Spinal cord (tissue), 10 donors: ENCODE results near the gene SHISAL1. TPM values are rescaled to one million over a fixed set of nuclear protein-coding genes. Genes with fewer than 3 reads are reported as not detected.

Experiments
- DNase-seq, 6 donors: peaks; one replicate each; pipeline versions ENCODE4 v3.0.0 to v3.0.0-alpha.2; 2013 to 2015; ENCODE audit warnings: low spot score in 6 of 6, low read depth in 4 of 6
- H3K27ac ChIP-seq: one replicate; pipeline ENCODE4 v1.5.1; 2013; ENCODE audit warnings: low read depth, low read length, control low read depth
- H3K27me3 ChIP-seq: one replicate; pipeline ENCODE4 v1.6.1; 2013; ENCODE audit warnings: low read length; ENCODE audit not compliant: control insufficient read depth, insufficient read depth
- H3K36me3 ChIP-seq: one replicate; pipeline ENCODE4 v1.6.1; 2013; ENCODE audit warnings: low read length; ENCODE audit not compliant: control insufficient read depth, insufficient read depth
- H3K4me1 ChIP-seq: one replicate; pipeline ENCODE4 v1.6.1; 2013; ENCODE audit warnings: low read length; ENCODE audit not compliant: control insufficient read depth, insufficient read depth
- H3K4me3 ChIP-seq: one replicate; pipeline ENCODE4 v1.5.1; 2013; ENCODE audit warnings: low read depth, low read length, control low read depth
- H3K9me3 ChIP-seq: one replicate; pipeline ENCODE4 v1.6.1; 2013; ENCODE audit warnings: low read length; ENCODE audit not compliant: control insufficient read depth, insufficient read depth
- WGBS: methylation state at CpG from one replicate; pipeline ENCODE4 v1.1.5; 2013; ENCODE audit warnings: missing lambda C conversion rate; ENCODE audit not compliant: insufficient coverage; 5-methylcytosine and 5-hydroxymethylcytosine counted together
- polyA plus RNA-seq, 2 donors: library from polyadenylated mRNA; unstranded; fragments of 120-200 nt; gene quantifications; one replicate each; pipeline ENCODE4 v1.2.1, GENCODE V29; 2013; ENCODE audit not compliant: insufficient read length in 2 of 2
- total RNA-seq, 2 donors: library from RNA; depleted of rRNA in 1 of 2; stranded (reverse); fragments of 120-200 nt in 1 of 2; fragments of >200 nt in 1 of 2; gene quantifications; one replicate each; pipeline versions ENCODE4 v1.2.3 to v1.2.4, GENCODE V29; 2013 to 2014
- donor health status: healthy.

Gene SHISAL1
- total and polyA plus RNA-seq, 4 donors = 8.2 to 17.0 (median 13.7) TPM

GRCh38 chr22:44210722-44211121 lies 102.0 kb downstream of the SHISAL1 start:
- peaks cover 2% of the 10 kb centered on the region for H3K36me3 ChIP-seq
- no peaks in the 10 kb centered on the region for H3K4me1 ChIP-seq
- no peak for DNase-seq
- no peak overlapping the region for H3K4me3 ChIP-seq
- H3K27me3 ChIP-seq = no peaks in the 10 kb centered on the region
- WGBS = 95% methylated on average over 2 of the region's 4 CpGs
- no peak overlapping the region for H3K27ac ChIP-seq
- H3K9me3 ChIP-seq = no peaks in the 10 kb centered on the region

- no peak for DNase-seq
- WGBS = 94% methylated on average over 2 of the region's 3 CpGs
These were observed 103.4 kb downstream of the SHISAL1 start for GRCh38 chr22:44209343-44209742.

GRCh38 chr22:44207981-44208317 lies 104.8 kb downstream of the SHISAL1 start:
- 93% methylated on average over 1 of the region's 4 CpGs for WGBS
- no peaks in the 10 kb centered on the region for H3K27me3 ChIP-seq
- DNase-seq = no peak

More at GRCh38 chr22:44209343-44209742, 103.4 kb downstream of the SHISAL1 start:
- no peak overlapping the region for H3K4me3 ChIP-seq
- H3K36me3 ChIP-seq = peaks cover 3% of the 10 kb centered on the region
- H3K27ac ChIP-seq = no peak overlapping the region
- H3K9me3 ChIP-seq = no peaks in the 10 kb centered on the region
- H3K4me1 ChIP-seq = no peaks in the 10 kb centered on the region
- H3K27me3 ChIP-seq = no peaks in the 10 kb centered on the region

GRCh38 chr22:44207173-44207980 lies 105.4 kb downstream of the SHISAL1 start:
- H3K4me1 ChIP-seq = no peaks in the 10 kb centered on the region
- no peak overlapping the region for H3K27ac ChIP-seq
- peaks cover 3% of the 10 kb centered on the region for H3K36me3 ChIP-seq
- H3K4me3 ChIP-seq = no peak overlapping the region
- H3K27me3 ChIP-seq = no peaks in the 10 kb centered on the region
- H3K9me3 ChIP-seq = no peaks in the 10 kb centered on the region
- WGBS = 71% methylated on average over 9 of the region's 16 CpGs
- no peak for DNase-seq

More at GRCh38 chr22:44207981-44208317, 104.8 kb downstream of the SHISAL1 start:
- Histone ChIP-seq H3K4me1 (no peaks in the 10 kb centered on the region), H3K9me3 (no peaks in the 10 kb centered on the region), H3K27ac (no peak overlapping the region), H3K4me3 (no peak overlapping the region), H3K36me3 (peaks cover 3% of the 10 kb centered on the region)

- Histone ChIP-seq H3K4me3 (no peak overlapping the region), H3K27ac (no peak overlapping the region), H3K36me3 (peaks cover 3% of the 10 kb centered on the region), H3K4me1 (peaks cover 5% of the 10 kb centered on the region), H3K9me3 (no peaks in the 10 kb centered on the region), H3K27me3 (no peaks in the 10 kb centered on the region)
- no peak for DNase-seq
- WGBS = 66% methylated on average over 8 of the region's 8 CpGs
These were observed 106.1 kb downstream of the SHISAL1 start for GRCh38 chr22:44206696-44207095.

- Histone ChIP-seq H3K27me3 (no peaks in the 10 kb centered on the region), H3K9me3 (no peaks in the 10 kb centered on the region), H3K36me3 (peaks cover 3% of the 10 kb centered on the region), H3K4me1 (peaks cover 9% of the 10 kb centered on the region), H3K27ac (no peak overlapping the region), H3K4me3 (no peak overlapping the region)
- 74% methylated on average over 4 of the region's 9 CpGs for WGBS
- no peak for DNase-seq
These were observed 106.5 kb downstream of the SHISAL1 start for GRCh38 chr22:44206330-44206645.

- H3K27ac ChIP-seq = no peak overlapping the region
- no peaks in the 10 kb centered on the region for H3K27me3 ChIP-seq
- DNase-seq = no peak
- H3K9me3 ChIP-seq = no peaks in the 10 kb centered on the region
- H3K36me3 ChIP-seq = peaks cover 3% of the 10 kb centered on the region
- WGBS = 94% methylated on average over 16 of the region's 16 CpGs
- H3K4me3 ChIP-seq = no peak overlapping the region
- H3K4me1 ChIP-seq = peaks cover 15% of the 10 kb centered on the region
These were observed 107.0 kb downstream of the SHISAL1 start for GRCh38 chr22:44205516-44206329.

GRCh38 chr22:44204739-44205515 lies 107.8 kb downstream of the SHISAL1 start:
- H3K27ac ChIP-seq = no peak overlapping the region
- H3K9me3 ChIP-seq = no peaks in the 10 kb centered on the region
- WGBS = 92% methylated on average over 11 of the region's 16 CpGs
- H3K4me1 ChIP-seq = peaks cover 21% of the 10 kb centered on the region
- DNase-seq = no peak
- peaks cover 3% of the 10 kb centered on the region for H3K36me3 ChIP-seq
- H3K27me3 ChIP-seq = no peaks in the 10 kb centered on the region
- no peak overlapping the region for H3K4me3 ChIP-seq

GRCh38 chr22:44203203-44203602 lies 109.5 kb downstream of the SHISAL1 start:
- no peaks in the 10 kb centered on the region for H3K27me3 ChIP-seq

More at GRCh38 chr22:44203203-44203602, 109.5 kb downstream of the SHISAL1 start:
- H3K27ac ChIP-seq = no peak overlapping the region
- peaks cover 21% of the 10 kb centered on the region for H3K4me1 ChIP-seq
- WGBS = 94% methylated on average over 4 of the region's 6 CpGs
- H3K9me3 ChIP-seq = no peaks in the 10 kb centered on the region
- DNase-seq = no peak
- no peak overlapping the region for H3K4me3 ChIP-seq
- peaks cover 3% of the 10 kb centered on the region for H3K36me3 ChIP-seq
